ENCODE measurements around the gene TSTD2. TPM values are rescaled to one million over a fixed set of nuclear protein-coding genes. Genes with fewer than 3 reads are reported as not detected.
A peak's percentile ranks its signal among the peaks of the same experiment; 100 is the strongest.
"Not testable (repeated sequence)": the region's sequence is repeated elsewhere in the genome, so short reads cannot be mapped to it uniquely, and the experiment has no call there.

Gene TSTD2
- total RNA-seq, 3 donors from 2014 or later, result 18.8 to 28.2 (median 26.6) TPM

- Histone ChIP-seq H3K9me3 (no peaks in the 10 kb centered on the region), H3K4me3 (no peak overlapping the region), H3K36me3 (ENCODE audit: low read depth) (no peaks in the 10 kb centered on the region), H3K4me1 (ENCODE audit: low read depth) (peaks cover 5% of the 10 kb centered on the region)
- TF ChIP-seq, protein P1, sequence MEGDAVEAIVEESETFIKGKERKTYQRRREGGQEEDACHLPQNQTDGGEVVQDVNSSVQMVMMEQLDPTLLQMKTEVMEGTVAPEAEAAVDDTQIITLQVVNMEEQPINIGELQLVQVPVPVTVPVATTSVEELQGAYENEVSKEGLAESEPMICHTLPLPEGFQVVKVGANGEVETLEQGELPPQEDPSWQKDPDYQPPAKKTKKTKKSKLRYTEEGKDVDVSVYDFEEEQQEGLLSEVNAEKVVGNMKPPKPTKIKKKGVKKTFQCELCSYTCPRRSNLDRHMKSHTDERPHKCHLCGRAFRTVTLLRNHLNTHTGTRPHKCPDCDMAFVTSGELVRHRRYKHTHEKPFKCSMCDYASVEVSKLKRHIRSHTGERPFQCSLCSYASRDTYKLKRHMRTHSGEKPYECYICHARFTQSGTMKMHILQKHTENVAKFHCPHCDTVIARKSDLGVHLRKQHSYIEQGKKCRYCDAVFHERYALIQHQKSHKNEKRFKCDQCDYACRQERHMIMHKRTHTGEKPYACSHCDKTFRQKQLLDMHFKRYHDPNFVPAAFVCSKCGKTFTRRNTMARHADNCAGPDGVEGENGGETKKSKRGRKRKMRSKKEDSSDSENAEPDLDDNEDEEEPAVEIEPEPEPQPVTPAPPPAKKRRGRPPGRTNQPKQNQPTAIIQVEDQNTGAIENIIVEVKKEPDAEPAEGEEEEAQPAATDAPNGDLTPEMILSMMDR (IDR thresholded peaks at IDR 0.05), result no peak
- intact Hi-C loops (cut with DNase I, micrococcal nuclease), result no loop called here
- DNase-seq (no peak), ATAC-seq (no peak)
Measured at GRCh38 chr9:97625620-97626019, 7.5 kb downstream of the TSTD2 start.

DNA sequence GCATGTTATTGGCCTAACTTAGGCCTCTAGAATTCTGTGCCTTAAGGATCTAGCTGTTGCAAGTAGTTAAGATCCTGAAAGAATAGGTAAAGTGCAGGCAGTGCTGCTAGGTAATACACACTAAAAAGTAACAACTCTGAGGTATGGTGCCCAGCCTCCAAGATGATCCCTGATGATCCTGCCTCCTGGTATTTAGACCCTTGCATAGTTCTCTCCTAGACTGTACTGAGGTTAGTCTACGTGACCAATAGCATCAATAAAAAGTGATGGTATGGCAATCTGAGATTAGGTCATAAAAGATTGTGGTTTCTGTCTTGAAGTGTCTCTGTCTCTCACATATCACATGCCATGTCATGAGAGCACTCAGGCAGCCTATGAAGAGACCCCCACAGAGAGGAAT, 9.2 kb downstream of the TSTD2 start:
- no peaks in the 10 kb centered on the region for H3K9me3 ChIP-seq
- peaks cover 5% of the 10 kb centered on the region for H3K4me1 ChIP-seq (ENCODE audit: low read depth)
- intact Hi-C loops (cut with DNase I, micrococcal nuclease), result no loop called here
- ATAC-seq, result peak; percentile 86
- H3K36me3 ChIP-seq (ENCODE audit: low read depth), result no peaks in the 10 kb centered on the region
- DNase-seq, result no peak
- H3K4me3 ChIP-seq, result no peak overlapping the region
- TF ChIP-seq, protein P1 (IDR thresholded peaks at IDR 0.05), result no peak

- intact Hi-C loops (cut with DNase I, micrococcal nuclease); H3K36me3 ChIP-seq (ENCODE audit: low read depth); H3K4me1 ChIP-seq (ENCODE audit: low read depth); DNase-seq; ATAC-seq; H3K4me3 ChIP-seq; H3K9me3 ChIP-seq: not testable (repeated sequence)
Measured at GRCh38 chr9:97622483-97622882, 10.7 kb downstream of the TSTD2 start.

GRCh38 chr9:97620063-97620462, 13.1 kb downstream of the TSTD2 start:
- H3K4me3 ChIP-seq; H3K9me3 ChIP-seq; intact Hi-C loops (cut with DNase I, micrococcal nuclease); H3K36me3 ChIP-seq (ENCODE audit: low read depth); DNase-seq; ATAC-seq; H3K4me1 ChIP-seq (ENCODE audit: low read depth): not testable (repeated sequence)

- Histone ChIP-seq H3K36me3 (ENCODE audit: low read depth) (no peaks in the 10 kb centered on the region), H3K4me1 (ENCODE audit: low read depth) (no peaks in the 10 kb centered on the region), H3K9me3 (no peaks in the 10 kb centered on the region), H3K4me3 (no peak overlapping the region)
- DNase-seq (no peak), ATAC-seq (no peak)
- intact Hi-C loops (cut with DNase I, micrococcal nuclease), result loop anchor here in 1 of 2 donors (5.0 kb wide), 1 partner anchor 151 kb away; no protein-coding TSS in a partner anchor
- TF ChIP-seq, protein P1 (IDR thresholded peaks at IDR 0.05), result no peak
Measured at GRCh38 chr9:97617939-97618416, 15.2 kb downstream of the TSTD2 start.

DNA sequence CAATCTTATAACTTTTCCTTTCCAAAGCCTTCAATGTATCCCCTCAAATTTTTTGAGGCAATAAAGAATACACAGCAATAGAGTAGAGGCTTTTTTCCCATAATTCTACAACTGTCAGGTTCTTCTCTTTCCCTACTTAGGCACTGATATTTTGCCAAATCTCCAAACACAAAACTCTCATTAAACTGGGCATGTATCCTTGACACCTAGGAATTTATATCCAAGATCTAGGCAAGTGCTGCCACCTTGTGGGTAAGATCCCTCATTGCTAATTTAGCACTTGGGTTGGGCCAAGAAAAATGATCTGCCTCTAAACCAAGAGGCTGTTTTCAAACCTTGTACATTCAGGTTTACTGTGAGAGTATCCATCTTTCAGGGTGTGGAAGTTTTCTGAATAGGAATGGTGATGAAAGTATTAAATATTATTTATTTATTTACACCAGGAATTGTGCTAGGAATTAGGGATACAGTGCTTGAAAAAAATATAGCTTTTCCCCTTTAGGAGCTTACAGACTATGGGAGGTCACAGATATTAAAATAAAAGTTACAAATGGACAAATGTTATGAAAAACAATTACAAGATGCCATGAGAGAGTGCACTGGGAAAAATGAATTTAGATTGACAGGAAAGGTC, 17.6 kb downstream of the TSTD2 start:
- H3K36me3 ChIP-seq (ENCODE audit: low read depth), result no peaks in the 10 kb centered on the region
- TF ChIP-seq, protein P1 (IDR thresholded peaks at IDR 0.05), result peak; percentile 46
- intact Hi-C loops (cut with DNase I, micrococcal nuclease), result loop anchor here in 1 of 2 donors (5.0 kb wide), 1 partner anchor 148 kb away; no protein-coding TSS in a partner anchor
- H3K4me1 ChIP-seq (ENCODE audit: low read depth), result no peaks in the 10 kb centered on the region
- DNase-seq (peak in 1 of 3 donors; percentile 84), ATAC-seq (peak; percentile 86)
- H3K4me3 ChIP-seq, result no peak overlapping the region
- no peaks in the 10 kb centered on the region for H3K9me3 ChIP-seq

Measured in mucosa of descending colon (tissue), 3 donors.